Lower leg skin (tissue), 4 donors: ENCODE measurements around the gene CCRL2. TPM values are rescaled to one million over a fixed set of nuclear protein-coding genes. Genes with fewer than 3 reads are reported as not detected.
"Not testable (repeated sequence)": the region's sequence is repeated elsewhere in the genome, so short reads cannot be mapped to it uniquely, and the experiment has no call there.

Experiments used
- DNase-seq, 2 donors: peaks; one replicate each; pipeline ENCODE4 v3.0.0-alpha.2; 2019; ENCODE audit warnings: low spot score in 2 of 2
- H3K4me3 ChIP-seq: fragments of 200-600 bp; sonication (generic); 2 replicates; pipeline ENCODE4 v1.5.1; 2017; ENCODE audit warnings: mild to moderate bottlenecking, low read depth; ENCODE audit not compliant: poor library complexity, severe bottlenecking
- CTCF ChIP-seq, 3 donors: fragments of 450-650 bp; IDR thresholded peaks; one replicate each; pipeline ENCODE4 v1.5.1; 2016; ENCODE audit warnings: antibody characterized with exemption in 3 of 3, mild to moderate bottlenecking in 3 of 3, moderate library complexity in 2 of 3
- POLR2A ChIP-seq, 2 donors: fragments of 450-650 bp; IDR thresholded peaks; one replicate each; pipeline ENCODE4 v1.6.1; 2016 to 2017; ENCODE audit warnings: antibody characterized with exemption in 2 of 2, mild to moderate bottlenecking in 1 of 2, moderate library complexity in 1 of 2
- WGBS, 2 donors: methylation state at CpG; one replicate each; pipeline ENCODE4 v1.1.5; 2018; 5-methylcytosine and 5-hydroxymethylcytosine counted together
- intact Hi-C: fragments of 100-400 bp; cut with DNase I; formaldehyde crosslinking; loops from one replicate; pipeline ENCODE4 v1.15.0; 2023; ENCODE audit warnings: low total_unique reads
- total RNA-seq, 4 donors: library from RNA; depleted of rRNA; stranded (reverse); fragments of >200 nt; gene quantifications; one replicate each; pipeline ENCODE4 v1.1.0, GENCODE V29; 2016

Gene CCRL2
- total RNA-seq, 4 donors from 2014 or later: 0.32 to 1.2 (median 0.78) TPM

GRCh38 chr3:46399098-46399497, 8.0 kb upstream of the CCRL2 start:
- DNase-seq: no peak
- WGBS, 2 donors: 67 to 85% methylated on average over 2 of the region's 2 CpGs

GRCh38 chr3:46399557-46399956, 7.5 kb upstream of the CCRL2 start:
- intact Hi-C loops: no loop called here
- DNase-seq: no peak
- 67 to 69% methylated on average over 2 of the region's 2 CpGs for WGBS, 2 donors
- TF ChIP-seq POLR2A (IDR thresholded peaks at IDR 0.05) (no peak), CTCF (IDR thresholded peaks at IDR 0.05) (no peak)
- H3K4me3 ChIP-seq: no peak overlapping the region

More at GRCh38 chr3:46399098-46399497, 8.0 kb upstream of the CCRL2 start:
- intact Hi-C loops: no loop called here
- H3K4me3 ChIP-seq: no peak overlapping the region
- TF ChIP-seq POLR2A (IDR thresholded peaks at IDR 0.05) (no peak), CTCF (IDR thresholded peaks at IDR 0.05) (no peak)

GRCh38 chr3:46400000-46400734, 6.9 kb upstream of the CCRL2 start:
- no peak for DNase-seq
- intact Hi-C loops: no loop called here
- no peak for TF ChIP-seq CTCF (IDR thresholded peaks at IDR 0.05)
- TF ChIP-seq POLR2A (IDR thresholded peaks at IDR 0.05): no peak
- H3K4me3 ChIP-seq: no peak overlapping the region
- WGBS, 2 donors: 78% methylated on average over 8 of the region's 8 CpGs

- TF ChIP-seq CTCF (IDR thresholded peaks at IDR 0.05): no peak
- WGBS, 2 donors: 88 to 91% methylated on average over 5 of the region's 5 CpGs
- DNase-seq: no peak
- no peak overlapping the region for H3K4me3 ChIP-seq
- intact Hi-C loops: no loop called here
Observed at GRCh38 chr3:46400846-46401245, 6.2 kb upstream of the CCRL2 start.

- H3K4me3 ChIP-seq: no peak overlapping the region
- TF ChIP-seq CTCF (IDR thresholded peaks at IDR 0.05) (no peak), POLR2A (IDR thresholded peaks at IDR 0.05) (no peak)
- WGBS, 2 donors: 95% methylated on average over 2 of the region's 2 CpGs
- intact Hi-C loops: no loop called here
- no peak for DNase-seq
Observed at GRCh38 chr3:46401579-46401978, 5.5 kb upstream of the CCRL2 start.

- DNase-seq, intact Hi-C loops: not testable (repeated sequence)
Observed at GRCh38 chr3:46402902-46403301, 4.2 kb upstream of the CCRL2 start.

More at GRCh38 chr3:46402902-46403301, 4.2 kb upstream of the CCRL2 start:
- not testable (repeated sequence) for H3K4me3 ChIP-seq
- WGBS, 2 donors: 86 to 90% methylated on average over 4 of the region's 4 CpGs
